Activated CD4-positive, alpha-beta T cell treated with anti-CD3 and anti-CD28 coated beads, Interleukin-2, amount 50 U/mL, for 24 hours (primary cell): ENCODE results near the gene ADAT3.
"Not testable (repeated sequence)": the region's sequence is repeated elsewhere in the genome, so short reads cannot be mapped to it uniquely, and the experiment has no call there.

Source experiments
- DNase-seq, 2 donors: peaks; one replicate each; pipeline ENCODE4 v3.0.0-alpha.2; 2020; ENCODE audit warnings: low read depth in 1 of 2, low spot score in 1 of 2

ADAT3 gene

GRCh38 chr19:1882786-1883692, 22.2 kb upstream of the ADAT3 start:
- DNase-seq = no peak

GRCh38 chr19:1883784-1884183, 21.4 kb upstream of the ADAT3 start:
- DNase-seq = no peak

GRCh38 chr19:1884291-1884718, 20.9 kb upstream of the ADAT3 start:
- DNase-seq = no peak

DNA sequence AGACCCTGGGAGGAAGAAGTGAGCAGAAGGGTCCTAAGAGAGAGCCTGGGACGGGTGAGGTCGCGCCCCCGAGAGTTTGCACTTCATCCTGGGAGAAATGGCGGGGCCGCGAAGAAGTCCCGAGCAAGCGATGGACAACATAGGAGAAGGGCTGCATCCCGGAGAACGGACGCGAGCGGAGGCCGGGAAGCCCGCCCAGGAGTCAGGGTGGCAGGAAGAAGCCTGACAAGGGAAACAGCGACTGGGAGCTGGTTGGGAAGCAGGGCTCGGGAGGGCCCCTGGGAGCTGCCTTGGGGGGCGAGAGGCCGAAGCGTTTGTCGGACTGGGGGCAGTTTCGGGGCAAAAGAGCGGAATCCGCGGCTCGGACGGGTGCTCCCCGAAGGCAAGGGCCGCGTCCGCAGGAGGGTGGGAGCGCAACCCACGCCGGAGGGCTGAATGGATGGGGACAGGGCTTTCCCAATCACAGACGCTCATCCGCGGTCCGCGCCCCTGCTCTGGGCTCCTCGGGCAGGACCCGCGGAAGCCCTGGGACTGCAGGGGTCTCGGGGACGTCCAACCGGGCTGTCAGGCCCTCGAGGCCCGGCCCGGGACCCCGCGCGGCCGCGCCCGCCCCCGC, 20.4 kb upstream of the ADAT3 start:
- DNase-seq = no peak

DNA sequence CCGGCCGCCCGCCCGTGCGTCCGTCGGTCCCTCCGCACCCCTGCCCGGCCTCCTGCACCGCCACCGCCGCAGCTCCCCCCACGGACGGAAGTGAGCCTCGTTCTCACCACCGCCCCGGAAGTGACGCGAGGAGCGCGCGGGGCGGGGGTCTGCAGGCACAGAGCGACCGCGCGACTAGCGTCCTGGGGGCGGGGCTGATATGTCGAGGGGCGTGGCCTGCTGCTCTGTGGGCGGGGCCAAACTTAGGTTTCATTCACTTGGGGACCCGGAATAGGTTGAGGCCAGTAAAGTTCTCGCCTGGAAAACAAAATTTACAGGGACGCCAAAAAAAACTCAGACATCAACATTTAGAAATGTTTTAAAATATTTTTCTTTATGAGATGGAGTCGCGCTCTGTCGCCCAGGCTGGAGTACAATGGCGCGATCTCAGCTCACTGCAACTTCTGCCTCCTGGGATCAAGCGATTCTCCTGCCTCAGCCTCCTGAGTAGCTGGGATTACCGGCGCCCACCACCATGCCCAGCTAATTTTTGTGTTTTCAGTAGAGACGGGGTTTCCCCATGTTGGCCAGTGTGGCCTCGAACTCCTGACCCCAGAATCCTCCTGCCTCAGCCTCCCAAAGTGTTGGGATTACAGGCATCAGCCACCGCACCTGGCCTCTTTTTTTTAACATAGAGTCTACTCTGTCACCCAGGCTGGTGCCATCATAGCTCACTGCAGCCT, 19.6 kb upstream of the ADAT3 start, which contains the start of gene ABHD17A:
TSS of gene ABHD17A (minus strand) at position 99 of the 722 bp plus-strand sequence. CDS start 3,930 bp downstream, outside the sequence.
- DNase-seq = peak; percentile 91 to 92

DNA sequence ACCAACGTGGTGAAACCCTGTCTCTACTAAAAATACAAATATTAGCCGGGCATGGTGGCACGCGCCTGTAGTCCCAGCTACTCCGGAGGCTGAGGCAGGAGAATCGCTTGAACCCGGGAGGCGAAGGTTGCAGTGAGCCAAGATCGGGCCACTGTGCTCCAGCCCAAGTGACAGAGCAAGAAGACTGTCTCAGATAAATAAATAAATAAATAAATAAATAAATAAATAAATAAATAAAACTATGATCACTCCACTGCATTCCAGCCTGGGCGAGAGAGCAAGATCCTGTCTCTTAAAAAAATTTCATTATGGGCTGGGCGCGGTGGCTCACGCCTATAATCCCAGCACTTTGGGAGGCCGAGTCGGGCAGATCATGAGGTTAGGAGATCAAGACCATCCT, 18.8 kb upstream of the ADAT3 start:
- not testable (repeated sequence) for DNase-seq

GRCh38 chr19:1888385-1888784, 16.8 kb upstream of the ADAT3 start:
- no peak for DNase-seq

- DNase-seq = no peak
These were observed 15.3 kb upstream of the ADAT3 start for GRCh38 chr19:1889907-1890306.

- DNase-seq = no peak
These were observed 11.4 kb upstream of the ADAT3 start for GRCh38 chr19:1893791-1894190.

- DNase-seq = no peak
These were observed 8.7 kb upstream of the ADAT3 start for GRCh38 chr19:1896508-1896907.

GRCh38 chr19:1901940-1902404, 3.2 kb upstream of the ADAT3 start:
- DNase-seq = no peak

- no peak for DNase-seq
These were observed 2.3 kb upstream of the ADAT3 start for GRCh38 chr19:1902923-1903322.

DNA sequence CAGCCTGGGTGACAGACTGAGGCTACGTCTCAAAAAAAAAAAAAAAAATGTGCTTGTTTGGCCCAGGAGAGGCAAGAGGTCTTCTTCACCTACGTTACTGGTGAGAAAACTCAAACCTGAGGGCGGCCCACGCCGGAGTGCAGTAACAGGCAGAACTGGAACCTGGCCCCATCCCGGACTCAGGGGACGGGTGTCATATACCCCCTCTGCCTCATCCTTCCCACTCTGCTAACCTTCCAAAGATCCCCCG, 414 bp upstream of the ADAT3 start:
- no peak for DNase-seq

DNA sequence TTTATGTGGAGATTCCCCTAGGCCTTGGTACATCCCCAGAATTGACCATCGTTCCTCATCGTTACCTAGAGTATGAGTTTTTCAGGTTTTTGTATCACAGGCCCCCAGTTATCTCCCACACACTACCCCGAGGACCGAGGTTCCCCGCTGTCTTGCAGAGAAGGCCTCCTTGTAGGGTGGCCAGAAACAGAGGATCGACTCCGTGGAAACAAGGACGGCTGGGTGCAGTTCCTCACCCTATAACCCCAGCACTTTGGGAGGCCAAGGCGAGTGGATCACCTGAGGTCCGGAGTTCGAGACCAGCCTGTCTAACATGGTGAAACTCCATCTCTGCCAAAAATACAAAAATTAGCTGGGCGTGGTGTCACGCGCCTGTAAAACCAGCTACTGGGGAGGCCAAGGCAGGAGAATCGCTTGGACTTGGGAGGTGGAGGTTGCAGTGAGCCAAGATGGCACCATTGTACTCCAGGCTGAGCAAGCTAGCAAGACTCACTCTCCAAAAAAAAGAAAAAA, 720 bp downstream of the ADAT3 start:
- DNase-seq = no peak

GRCh38 chr19:1906985-1907562, 1.9 kb downstream of the ADAT3 start:
- DNase-seq = no peak

DNA sequence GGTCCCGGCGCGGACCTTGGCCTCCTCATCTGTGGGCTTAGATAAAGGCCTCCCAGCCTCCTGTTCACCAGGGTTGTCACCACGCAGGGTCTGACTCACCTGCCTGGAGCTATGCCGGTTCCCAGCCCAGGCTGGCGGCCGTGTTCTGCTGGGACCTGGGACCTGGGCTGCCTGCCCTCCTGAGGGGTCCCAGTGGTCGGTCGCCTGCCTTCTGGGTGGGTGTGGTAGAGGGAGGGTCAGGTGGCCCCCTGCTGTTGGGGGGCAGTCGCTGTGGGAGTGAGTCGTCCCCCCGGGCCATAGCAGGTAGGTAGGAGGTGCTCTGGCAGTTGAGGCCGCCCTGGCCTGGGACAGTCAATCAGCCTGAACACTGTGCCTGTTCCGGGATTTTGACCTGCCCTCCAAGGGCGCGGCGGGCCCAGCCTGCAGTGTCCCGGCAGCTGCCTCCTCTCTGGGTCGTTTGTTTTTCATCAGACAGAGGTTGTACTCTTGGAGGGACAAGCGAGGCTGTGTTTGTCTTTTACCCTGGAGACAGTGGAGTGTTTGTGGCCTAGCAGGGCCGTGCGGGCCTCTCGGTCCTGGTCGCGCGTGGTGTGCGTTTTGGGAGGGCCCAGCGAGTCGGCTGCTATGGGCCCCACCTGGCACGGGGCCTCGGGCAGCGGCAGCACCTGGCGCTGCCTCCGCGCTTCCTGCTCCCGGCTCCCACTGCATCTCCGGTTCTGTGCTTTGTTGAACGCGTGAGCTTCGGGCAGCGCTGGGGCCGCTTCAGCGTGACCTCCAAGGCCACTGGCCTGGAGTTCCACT, 2.6 kb downstream of the ADAT3 start:
- DNase-seq = no peak

DNA sequence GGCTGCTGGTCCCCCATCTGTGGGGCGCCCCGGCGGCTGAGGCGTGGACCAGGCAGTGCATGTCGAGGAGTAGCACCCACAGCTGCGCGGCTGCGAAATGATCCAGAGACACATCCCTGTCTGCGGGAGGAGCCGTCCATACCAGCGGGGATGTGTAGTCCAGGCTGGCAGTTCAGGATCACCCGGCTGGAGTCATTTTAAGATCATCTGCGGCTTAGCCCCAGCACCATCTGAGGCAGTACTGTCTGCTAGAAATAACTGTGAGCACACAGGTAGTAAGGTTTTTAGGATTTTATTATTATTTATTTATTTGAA, 3.1 kb downstream of the ADAT3 start:
- no peak for DNase-seq

DNA sequence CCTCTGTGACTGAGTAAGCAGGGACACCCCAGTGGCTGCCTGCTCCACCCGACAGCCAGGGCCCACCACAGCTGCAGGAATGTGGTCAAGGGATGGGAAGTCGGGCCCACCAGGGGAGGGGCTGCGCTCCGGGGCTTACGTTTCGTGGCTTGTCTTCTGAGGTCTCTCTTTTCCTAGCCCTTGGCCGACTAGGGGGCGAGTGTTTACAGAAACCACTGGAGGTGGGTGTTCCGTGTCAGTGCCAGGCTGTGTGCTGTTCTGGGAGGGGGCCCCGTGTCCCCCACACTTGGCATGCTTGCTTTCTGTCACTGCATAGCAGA, 4.5 kb downstream of the ADAT3 start:
- DNase-seq = no peak

- no peak for DNase-seq
These were observed 5.0 kb downstream of the ADAT3 start for GRCh38 chr19:1910177-1910576.

GRCh38 chr19:1911098-1911497, 5.9 kb downstream of the ADAT3 start:
- DNase-seq = no peak

- no peak for DNase-seq
These were observed 6.8 kb downstream of the ADAT3 start for GRCh38 chr19:1911995-1912394.
